CD14-positive monocyte (primary cell): Measurements from ENCODE around the gene PRRG4. TPM values are rescaled to one million over a fixed set of nuclear protein-coding genes. Genes with fewer than 3 reads are reported as not detected.

Experiments
- DNase-seq, 3 donors: peaks; one replicate each; pipeline ENCODE4 v3.0.0-alpha.2; 2011 to 2022
- H2AFZ ChIP-seq: 2 replicates; pipeline ENCODE4 v1.6.0; 2012; ENCODE audit warnings: mild to moderate bottlenecking, low read depth, low read length, inconsistent platforms; ENCODE audit not compliant: insufficient read depth, poor library complexity, severe bottlenecking
- H3K27ac ChIP-seq, 2 donors: 1 replicate in 1 of 2; 2 replicates in 1 of 2; pipeline ENCODE4 v1.5.1; 2012 to 2013; ENCODE audit warnings: low read length in 2 of 2, control low read depth in 1 of 2, inconsistent platforms in 1 of 2, low read depth in 1 of 2, mild to moderate bottlenecking in 1 of 2
- H3K27me3 ChIP-seq, 2 donors: one replicate each; pipeline versions ENCODE4 v1.6.0 to v1.6.1; 2011 to 2013; ENCODE audit warnings: low read length in 2 of 2; ENCODE audit not compliant: control insufficient read depth in 2 of 2, insufficient read depth in 2 of 2
- H3K36me3 ChIP-seq, 2 donors: replicated peaks in 1 of 2; 1 replicate in 1 of 2; 2 replicates in 1 of 2; pipeline versions ENCODE4 v1.5.1 to v1.6.1; 2012 to 2013; ENCODE audit warnings: low read length in 2 of 2, control low read depth in 1 of 2, inconsistent platforms in 1 of 2, mild to moderate bottlenecking in 1 of 2; ENCODE audit not compliant: insufficient read depth in 2 of 2, control insufficient read depth in 1 of 2
- H3K4me1 ChIP-seq, 2 donors: 1 replicate in 1 of 2; 2 replicates in 1 of 2; pipeline versions ENCODE4 v1.5.1 to v1.6.1; 2012 to 2013; ENCODE audit warnings: low read length in 2 of 2, control low read depth in 1 of 2, inconsistent platforms in 1 of 2, mild to moderate bottlenecking in 1 of 2, moderate library complexity in 1 of 2; ENCODE audit not compliant: insufficient read depth in 2 of 2, control insufficient read depth in 1 of 2
- H3K4me2 ChIP-seq: replicated peaks from 2 replicates; pipeline ENCODE3; 2012; ENCODE audit warnings: low read length, moderate library complexity, mild to moderate bottlenecking; ENCODE audit not compliant: poor library complexity, severe bottlenecking; ENCODE audit errors: extremely low read depth
- H3K4me3 ChIP-seq, 3 experiments: fragments of 200-600 bp in 1 of 3; sonication (generic) in 1 of 3; replicated peaks in 1 of 3; 1 replicate in 2 of 3; 2 replicates in 1 of 3; pipeline ENCODE4 v1.5.1; 2011 to 2013; ENCODE audit warnings: low read length in 3 of 3, mild to moderate bottlenecking in 3 of 3, control low read depth in 2 of 3, low read depth in 2 of 3, inconsistent platforms in 1 of 3, moderate library complexity in 1 of 3
- H3K79me2 ChIP-seq: 2 replicates; pipeline ENCODE4 v1.6.0; 2012; ENCODE audit warnings: mild to moderate bottlenecking, control low read depth, inconsistent platforms, low read length, moderate library complexity; ENCODE audit not compliant: insufficient read depth
- H3K9ac ChIP-seq: 2 replicates; pipeline ENCODE4 v1.6.0; 2017; ENCODE audit warnings: low read length, mild to moderate bottlenecking; ENCODE audit not compliant: insufficient read depth, poor library complexity, severe bottlenecking
- H3K9me3 ChIP-seq, 2 donors: replicated peaks in 1 of 2; 1 replicate in 1 of 2; 2 replicates in 1 of 2; pipeline versions ENCODE4 v1.5.1 to v1.6.1; 2012 to 2013; ENCODE audit warnings: low read length in 2 of 2, control low read depth in 1 of 2; ENCODE audit not compliant: control insufficient read depth in 1 of 2, insufficient read depth in 1 of 2
- H4K20me1 ChIP-seq: 2 replicates; pipeline ENCODE4 v1.6.0; 2012; ENCODE audit warnings: mild to moderate bottlenecking, low read length, control low read depth, moderate library complexity; ENCODE audit not compliant: insufficient read depth
- H3K27ac Mint-ChIP-seq, 7 donors: one replicate each; pipeline ENCODE4 v1.8.0; 2020; ENCODE audit warnings: mild to moderate bottlenecking in 7 of 7, mixed read lengths in 7 of 7, moderate library complexity in 6 of 7, inconsistent platforms in 2 of 7
- H3K27me3 Mint-ChIP-seq, 3 donors: one replicate each; pipeline ENCODE4 v1.8.0; 2021 to 2022; ENCODE audit warnings: low read depth in 3 of 3, mild to moderate bottlenecking in 3 of 3, mixed read lengths in 3 of 3, moderate library complexity in 3 of 3, inconsistent platforms in 1 of 3
- H3K36me3 Mint-ChIP-seq, 2 donors: one replicate each; pipeline ENCODE4 v1.8.0; 2020; ENCODE audit warnings: mixed read lengths in 2 of 2, inconsistent platforms in 1 of 2, mild to moderate bottlenecking in 1 of 2
- H3K4me1 Mint-ChIP-seq: one replicate; pipeline ENCODE4 v1.8.0; 2020; ENCODE audit warnings: mild to moderate bottlenecking, mixed read lengths
- H3K4me3 Mint-ChIP-seq, 2 donors: one replicate each; pipeline ENCODE4 v1.8.0; 2020; ENCODE audit warnings: mild to moderate bottlenecking in 2 of 2, mixed read lengths in 2 of 2, moderate library complexity in 1 of 2
- H3K9me3 Mint-ChIP-seq, 7 donors: one replicate each; pipeline ENCODE4 v1.8.0; 2020 to 2022; ENCODE audit warnings: mixed read lengths in 7 of 7, mild to moderate bottlenecking in 6 of 7, moderate library complexity in 6 of 7, inconsistent platforms in 2 of 7
- WGBS: methylation state at CpG from one replicate; pipeline ENCODE4 v1.1.5; 2013; ENCODE audit warnings: missing lambda C conversion rate; ENCODE audit not compliant: insufficient coverage; 5-methylcytosine and 5-hydroxymethylcytosine counted together
- intact Hi-C, 2 donors: fragments of 100-400 bp; cut with micrococcal nuclease; formaldehyde crosslinking; loops; one replicate each; pipeline versions ENCODE4 v1.15.0 to v1.15.1; 2023
- polyA plus RNA-seq, 3 donors: library from polyadenylated mRNA; depleted of rRNA in 1 of 3; unstranded in 2 of 3; stranded (reverse) in 1 of 3; fragments of 300-500 nt in 2 of 3; fragments of >200 nt in 1 of 3; fragmentation: Illumina TruSeq in 2 of 3; gene quantifications; 1 replicate in 2 of 3; 2 replicates in 1 of 3; pipeline ENCODE4 v1.2.3, GENCODE V29; 2012 to 2021
- TF ChIP-seq, protein P1 (sequence below): fragments of 200-600 bp; IDR thresholded peaks from one replicate; pipeline ENCODE4 v1.8.0; 2022; ENCODE audit warnings: antibody characterized with exemption, mild to moderate bottlenecking

The PRRG4 gene
- polyA plus RNA-seq, 3 donors = 3.5 to 9.9 (median 8.7) TPM

DNA sequence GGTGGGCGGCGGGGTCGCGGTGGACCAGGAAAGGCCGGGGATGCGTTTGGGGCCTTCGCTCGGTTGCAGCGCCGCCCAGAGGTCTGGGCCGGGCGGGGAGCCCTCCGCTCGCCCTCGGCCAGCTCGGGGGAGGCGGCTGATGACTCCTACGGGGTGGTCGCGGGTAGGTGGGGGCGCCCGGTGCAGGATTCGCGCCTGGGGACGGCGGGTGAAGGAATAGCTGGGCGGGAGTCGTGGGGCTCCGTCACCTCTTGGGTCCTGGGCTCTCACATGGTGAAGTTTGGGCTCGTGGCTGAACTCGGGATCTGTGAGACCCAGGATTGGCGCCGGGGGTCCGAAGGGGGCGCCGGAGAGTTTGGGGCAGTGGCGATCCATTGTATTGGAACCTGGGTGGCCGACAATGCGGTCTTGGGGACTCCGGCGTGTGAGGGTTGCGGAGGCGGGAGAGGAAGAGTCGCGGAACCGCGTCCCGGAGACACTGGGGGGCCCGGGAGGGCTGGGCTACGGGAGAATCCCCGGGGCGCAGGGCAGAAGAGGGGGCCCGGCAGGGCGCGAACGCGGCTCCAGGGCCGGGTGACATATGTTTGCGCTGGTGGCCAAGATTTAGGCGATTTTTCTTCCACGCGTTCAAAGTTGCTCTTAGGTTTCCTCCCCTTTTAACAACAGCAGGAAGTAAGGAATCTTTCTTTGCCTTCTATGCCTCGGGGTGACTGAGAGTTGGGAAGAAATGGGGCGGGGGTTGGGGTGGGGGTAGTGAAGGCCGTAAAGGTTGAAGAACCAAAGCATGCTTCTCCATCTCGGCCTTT, 63.8 kb downstream of the PRRG4 start:
- H3K4me1 Mint-ChIP-seq = peaks cover 25% of the 10 kb centered on the region
- Histone ChIP-seq H3K27me3 (no peaks in the 10 kb centered on the region), H3K27ac (peak overlapping the region; percentile 76), H3K9ac (peak overlapping the region; percentile 85), H3K36me3 (no peaks in the 10 kb centered on the region), H3K4me3 (peak overlapping the region; percentile 60 to 96 (median 93)), H3K79me2 (peaks cover 55% of the 10 kb centered on the region), H3K4me2 (peak overlapping the region; percentile 91), H3K9me3 (no peaks in the 10 kb centered on the region), H4K20me1 (no peaks in the 10 kb centered on the region), H2AFZ (peak overlapping the region; percentile 95), H3K4me1 (peaks cover 14 to 24% of the 10 kb centered on the region in 2 donors)
- peaks cover 2 to 6% (median 3%) of the 10 kb centered on the region in 3 donors for H3K27me3 Mint-ChIP-seq
- intact Hi-C loops = loop anchor here (5.0 to 10.0 kb wide), 2 partner anchors 41 to 309 kb away; partner anchors contain the start of gene EIF3M (in 1 of the 2)
- peaks cover 0 to 4% of the 10 kb centered on the region in 2 donors for H3K36me3 Mint-ChIP-seq
- TF ChIP-seq, protein P1, sequence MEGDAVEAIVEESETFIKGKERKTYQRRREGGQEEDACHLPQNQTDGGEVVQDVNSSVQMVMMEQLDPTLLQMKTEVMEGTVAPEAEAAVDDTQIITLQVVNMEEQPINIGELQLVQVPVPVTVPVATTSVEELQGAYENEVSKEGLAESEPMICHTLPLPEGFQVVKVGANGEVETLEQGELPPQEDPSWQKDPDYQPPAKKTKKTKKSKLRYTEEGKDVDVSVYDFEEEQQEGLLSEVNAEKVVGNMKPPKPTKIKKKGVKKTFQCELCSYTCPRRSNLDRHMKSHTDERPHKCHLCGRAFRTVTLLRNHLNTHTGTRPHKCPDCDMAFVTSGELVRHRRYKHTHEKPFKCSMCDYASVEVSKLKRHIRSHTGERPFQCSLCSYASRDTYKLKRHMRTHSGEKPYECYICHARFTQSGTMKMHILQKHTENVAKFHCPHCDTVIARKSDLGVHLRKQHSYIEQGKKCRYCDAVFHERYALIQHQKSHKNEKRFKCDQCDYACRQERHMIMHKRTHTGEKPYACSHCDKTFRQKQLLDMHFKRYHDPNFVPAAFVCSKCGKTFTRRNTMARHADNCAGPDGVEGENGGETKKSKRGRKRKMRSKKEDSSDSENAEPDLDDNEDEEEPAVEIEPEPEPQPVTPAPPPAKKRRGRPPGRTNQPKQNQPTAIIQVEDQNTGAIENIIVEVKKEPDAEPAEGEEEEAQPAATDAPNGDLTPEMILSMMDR = peak; percentile 64
- peak overlapping the region; percentile 95 to 97 for H3K4me3 Mint-ChIP-seq
- peak overlapping the region; percentile 79 to 95 (median 92) for H3K27ac Mint-ChIP-seq
- peak in 2 of 3 donors; percentile 22 to 26 for DNase-seq
- peaks cover 0 to 4% (median 0%) of the 10 kb centered on the region in 7 donors for H3K9me3 Mint-ChIP-seq
- WGBS = under 1% methylated on average over 59 of the region's 66 CpGs

GRCh38 chr11:32894149-32894827, 64.6 kb downstream of the PRRG4 start:
- no peaks in the 10 kb centered on the region for H3K27me3 ChIP-seq
- WGBS = 3% methylated on average over 5 of the region's 14 CpGs
- H3K4me1 ChIP-seq = peaks cover 14 to 24% of the 10 kb centered on the region in 2 donors
- peaks cover 0 to 4% (median 0%) of the 10 kb centered on the region in 7 donors for H3K9me3 Mint-ChIP-seq
- peak overlapping the region; percentile 85 for H3K9ac ChIP-seq
- H3K4me3 ChIP-seq = peak overlapping the region; percentile 60 to 96 (median 93)
- peaks cover 2 to 6% (median 3%) of the 10 kb centered on the region in 3 donors for H3K27me3 Mint-ChIP-seq
- intact Hi-C loops = loop anchor here (5.0 to 10.0 kb wide), 2 partner anchors 42 to 309 kb away; partner anchors contain the start of gene EIF3M (in 1 of the 2)
- no peaks in the 10 kb centered on the region for H4K20me1 ChIP-seq
- peak overlapping the region; percentile 91 for H3K4me2 ChIP-seq
- H3K9me3 ChIP-seq = no peaks in the 10 kb centered on the region
- TF ChIP-seq, protein P1 = no peak
- H3K4me1 Mint-ChIP-seq = peaks cover 28% of the 10 kb centered on the region
- H3K36me3 Mint-ChIP-seq = peaks cover 0 to 7% of the 10 kb centered on the region in 2 donors
- peak; percentile 44 to 73 (median 64) for DNase-seq
- peaks cover 0 to 3% of the 10 kb centered on the region in 2 donors for H3K36me3 ChIP-seq
- H3K4me3 Mint-ChIP-seq = peak overlapping the region; percentile 95 to 97
- peak overlapping the region; percentile 95 for H2AFZ ChIP-seq
- peak overlapping the region; percentile 50 to 95 (median 92) for H3K27ac Mint-ChIP-seq
- H3K27ac ChIP-seq = peak overlapping the region; percentile 76
- peaks cover 62% of the 10 kb centered on the region for H3K79me2 ChIP-seq
